ENCODE data around the gene SYNE2. TPM values are rescaled to one million over a fixed set of nuclear protein-coding genes. Genes with fewer than 3 reads are reported as not detected.

The SYNE2 gene
- total and polyA plus RNA-seq, 2 of the 8 experiments (the other 6 are each of a cell fraction or from before 2014, with no cell fraction given) = 32.6 to 46.1 TPM

DNA sequence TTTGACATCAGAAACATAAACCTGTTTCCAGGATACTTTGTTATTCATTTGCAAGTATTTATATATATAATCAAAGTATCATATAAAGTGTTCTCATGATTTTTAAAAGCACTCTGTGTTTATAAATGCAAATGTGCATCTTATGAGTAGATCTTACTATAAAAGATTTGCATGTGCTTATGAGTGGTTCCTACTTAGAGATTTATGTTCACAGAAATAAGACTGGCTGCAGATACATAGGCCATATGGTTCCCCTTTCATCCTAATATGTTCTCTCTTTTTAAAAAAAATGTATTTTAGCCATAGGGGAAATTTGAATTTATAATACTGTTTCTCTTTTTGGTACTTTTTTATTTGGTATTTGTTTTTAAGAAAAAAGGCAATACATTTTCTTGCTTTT, 267.2 kb downstream of the SYNE2 start:
- Histone ChIP-seq H2AFZ (ENCODE audit: low read length) (no peak overlapping the region), H4K5ac (ENCODE audit: insufficient read length, low read depth, low read length) (no peak overlapping the region), H3K36me3 (ENCODE audit: control insufficient read depth in 2 of 4, insufficient read depth in 4 of 4, low read length in 3 of 4) (peaks cover under 1 to 25% (median 10%) of the 10 kb centered on the region in 4 experiments; a peak in 6 of 8 replicates), H3K9me3 (ENCODE audit: insufficient read depth in 2 of 2, low read depth in 1 of 2, low read length in 1 of 2) (no peaks in the 10 kb centered on the region), H3K4me3 (ENCODE audit: extremely low read depth in 1 of 4, insufficient read depth in 2 of 4, low read depth in 3 of 4, low read length in 4 of 4) (no peak overlapping the region), H3K27me3 (replicated peaks in 1 of 4; ENCODE audit: control insufficient read depth in 3 of 4, extremely low read depth in 1 of 4, insufficient read depth in 3 of 4, low read length in 3 of 4) (no peaks in the 10 kb centered on the region), H3K14ac (ENCODE audit: insufficient read length) (no peak overlapping the region), H4K91ac (replicated peaks; ENCODE audit: insufficient read length, low read length) (no peak overlapping the region), H3K23ac (ENCODE audit: insufficient read length) (no peak overlapping the region), H3K9ac (replicated peaks in 1 of 4; ENCODE audit: extremely low read depth in 1 of 4, low read depth in 3 of 4, low read length in 3 of 4) (no peak overlapping the region), H4K20me1 (replicated peaks in 1 of 2; ENCODE audit: control insufficient read depth in 1 of 2, insufficient read depth in 2 of 2, low read length in 2 of 2) (no peaks in the 10 kb centered on the region), H3K4me1 (replicated peaks in 1 of 4; ENCODE audit: control insufficient read depth in 3 of 4, insufficient read depth in 4 of 4, low read length in 3 of 4) (no peaks in the 10 kb centered on the region), H4K8ac (ENCODE audit: extremely low read depth, insufficient read depth, low read length) (no peak overlapping the region), H2BK12ac (ENCODE audit: low read depth, low read length) (no peak overlapping the region), H3K4ac (replicated peaks; ENCODE audit: insufficient read length, low read depth, low read length) (no peak overlapping the region), H3K23me2 (ENCODE audit: low read depth, low read length) (no peaks in the 10 kb centered on the region), H3K79me2 (ENCODE audit: control insufficient read depth in 1 of 2, insufficient read depth in 2 of 2, low read length in 2 of 2) (no peaks in the 10 kb centered on the region), H3K4me2 (ENCODE audit: insufficient read depth in 1 of 2, low read depth in 2 of 2, low read length in 2 of 2) (no peak overlapping the region), H3K18ac (ENCODE audit: extremely low read depth, low read length) (no peak overlapping the region), H2BK120ac (replicated peaks; ENCODE audit: low read depth, low read length) (no peak overlapping the region), H2AK5ac (ENCODE audit: low read depth, low read length) (no peak overlapping the region), H3K56ac (replicated peaks; ENCODE audit: insufficient read length, low read depth, low read length) (no peak overlapping the region), H3K79me1 (ENCODE audit: low read depth, low read length) (no peaks in the 10 kb centered on the region), H2BK15ac (ENCODE audit: low read length) (no peak overlapping the region), H2BK20ac (ENCODE audit: low read length) (no peak overlapping the region), H3K27ac (ENCODE audit: low read depth, low read length) (no peak overlapping the region), H2BK5ac (ENCODE audit: low read depth, low read length) (no peak overlapping the region)
- ChIA-PET POLR2A (ENCODE audit: partially characterized antibody) (no interaction called here), CTCF (ENCODE audit: partially characterized antibody) (interaction anchor here (0.8 kb wide), 1 partner anchor 17 kb away, joined by 3 read pairs; no protein-coding TSS in a partner anchor)
- no peak for DNase-seq (ENCODE audit: low read depth in 1 of 2, low spot score in 2 of 2)
- no peak for FAIRE-seq
- TF ChIP-seq CHD1 (IDR thresholded peaks at IDR 0.05; ENCODE audit: low read depth, low read length) (no peak), KDM1A (IDR thresholded peaks at IDR 0.05; ENCODE audit: borderline replicate concordance, low read length) (no peak), SAP30 (IDR thresholded peaks at IDR 0.05; ENCODE audit: insufficient read depth, insufficient replicate concordance, low read length) (no peak), TEAD4 (IDR thresholded peaks at IDR 0.05; ENCODE audit: low read depth, low read length) (no peak), ZNF274 (IDR thresholded peaks at IDR 0.05; ENCODE audit: borderline replicate concordance, extremely low read depth, low read length) (no peak), KDM5A (IDR thresholded peaks at IDR 0.05; ENCODE audit: low read length) (no peak), POU5F1 (IDR thresholded peaks at IDR 0.05; ENCODE audit: low read depth, low read length) (no peak), EP300 (IDR thresholded peaks at IDR 0.05; ENCODE audit: borderline replicate concordance in 1 of 2, low read depth in 2 of 2, low read length in 2 of 2) (no peak), RAD21 (IDR thresholded peaks at IDR 0.05 in 1 of 2, conservative IDR thresholded peaks at IDR 0.05 in 1 of 2; ENCODE audit: low read depth in 2 of 2, low read length in 2 of 2) (no peak)
- TF ChIP-seq, protein P1, sequence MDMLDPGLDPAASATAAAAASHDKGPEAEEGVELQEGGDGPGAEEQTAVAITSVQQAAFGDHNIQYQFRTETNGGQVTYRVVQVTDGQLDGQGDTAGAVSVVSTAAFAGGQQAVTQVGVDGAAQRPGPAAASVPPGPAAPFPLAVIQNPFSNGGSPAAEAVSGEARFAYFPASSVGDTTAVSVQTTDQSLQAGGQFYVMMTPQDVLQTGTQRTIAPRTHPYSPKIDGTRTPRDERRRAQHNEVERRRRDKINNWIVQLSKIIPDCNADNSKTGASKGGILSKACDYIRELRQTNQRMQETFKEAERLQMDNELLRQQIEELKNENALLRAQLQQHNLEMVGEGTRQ (IDR thresholded peaks at IDR 0.05; ENCODE audit: low read length) = no peak

All from H1 (cell line).